Stimulated activated CD4-positive, alpha-beta T cell treated with anti-CD3 and anti-CD28 coated beads, TNF-alpha, amount 100 ng/mL, for 24 hours (primary cell): Measurements from ENCODE around the gene BBS9.

Experiments used
- DNase-seq, 3 experiments: peaks; one replicate each; pipeline ENCODE4 v3.0.0-alpha.2; 2020; ENCODE audit warnings: low read depth in 3 of 3

Gene BBS9

GRCh38 chr7:33604056-33604455 lies 474.7 kb downstream of the BBS9 start:
- DNase-seq = no peak

GRCh38 chr7:33610918-33611317 lies 481.6 kb downstream of the BBS9 start:
- no peak for DNase-seq

GRCh38 chr7:33612442-33612841 lies 483.1 kb downstream of the BBS9 start:
- DNase-seq = no peak

DNA sequence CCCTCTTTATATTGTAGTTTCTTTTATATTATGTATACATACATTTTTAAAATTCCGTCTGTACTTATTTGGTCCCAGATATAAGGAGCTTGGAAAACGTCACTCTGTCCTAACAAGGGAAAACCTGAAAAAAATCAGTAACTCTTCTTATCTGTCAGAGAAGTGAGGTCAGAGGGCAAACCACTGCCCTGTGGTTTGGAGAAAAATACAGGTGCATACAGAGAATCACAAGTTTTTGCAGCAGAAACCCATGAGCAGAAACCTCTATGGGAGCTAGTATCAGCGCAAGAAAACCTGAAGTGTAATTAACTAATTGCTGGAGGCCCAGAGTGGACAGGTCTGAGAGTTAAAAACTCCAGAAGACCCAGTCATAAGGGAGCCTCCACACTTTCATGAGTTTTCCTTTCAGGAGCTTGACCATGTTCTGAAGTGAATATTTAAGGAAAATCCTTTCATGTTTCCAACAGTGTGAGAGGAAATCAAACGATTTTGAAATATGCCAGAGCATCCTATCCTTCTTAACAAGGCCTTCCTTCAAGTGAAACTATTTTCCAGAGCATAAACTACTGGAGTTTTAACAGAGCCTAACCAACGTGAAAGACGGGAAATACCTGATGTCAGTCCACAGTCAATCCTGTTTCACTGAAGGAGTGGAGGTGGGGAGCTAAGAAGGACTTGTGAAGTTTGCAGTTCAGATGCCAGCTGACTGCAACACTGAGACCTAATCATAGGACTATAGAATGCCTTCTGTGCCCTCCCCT lies 485.2 kb downstream of the BBS9 start:
- DNase-seq = no peak

- no peak for DNase-seq
Observed at GRCh38 chr7:33616752-33617151, 487.4 kb downstream of the BBS9 start.

DNA sequence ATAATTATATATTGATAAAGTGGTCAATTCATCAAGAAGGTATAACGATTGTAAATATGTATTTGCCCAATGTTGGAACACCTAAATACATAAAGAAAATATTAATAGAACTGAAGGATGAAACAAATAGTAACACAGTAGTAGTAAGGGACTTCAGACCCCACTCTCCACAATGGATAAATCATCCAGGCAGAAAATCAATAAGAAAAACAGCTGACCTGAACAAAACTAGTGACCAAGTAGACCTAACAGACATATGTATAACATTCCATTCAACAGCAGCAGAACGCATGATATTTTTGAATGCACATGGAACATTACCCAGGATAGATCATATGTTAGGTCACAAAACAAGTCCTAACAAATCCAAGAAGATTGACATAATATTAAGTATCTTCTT lies 489.9 kb downstream of the BBS9 start:
- DNase-seq = no peak

DNA sequence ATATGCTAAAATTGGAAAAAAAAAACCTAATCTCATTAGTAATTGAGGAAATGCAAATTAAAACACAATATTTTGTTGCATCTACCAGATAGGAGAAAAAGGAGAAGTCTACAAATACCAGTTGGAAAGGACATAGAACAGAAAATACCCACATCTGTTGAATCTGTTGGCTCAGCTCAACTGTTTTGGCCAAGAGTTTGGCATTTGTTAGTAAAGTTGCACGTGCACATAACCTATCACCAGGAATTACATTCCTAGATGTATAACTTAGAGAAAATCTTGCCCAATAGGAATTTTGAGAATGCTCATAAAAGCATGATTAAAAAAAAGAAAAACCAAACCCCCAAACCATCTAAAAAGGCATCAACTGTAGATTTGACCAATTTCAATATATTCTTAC lies 493.9 kb downstream of the BBS9 start:
- no peak for DNase-seq

- DNase-seq = no peak
Observed at GRCh38 chr7:33624215-33624614, 494.9 kb downstream of the BBS9 start.

- DNase-seq = no peak
Observed at GRCh38 chr7:33626869-33627268, 497.5 kb downstream of the BBS9 start.

DNA sequence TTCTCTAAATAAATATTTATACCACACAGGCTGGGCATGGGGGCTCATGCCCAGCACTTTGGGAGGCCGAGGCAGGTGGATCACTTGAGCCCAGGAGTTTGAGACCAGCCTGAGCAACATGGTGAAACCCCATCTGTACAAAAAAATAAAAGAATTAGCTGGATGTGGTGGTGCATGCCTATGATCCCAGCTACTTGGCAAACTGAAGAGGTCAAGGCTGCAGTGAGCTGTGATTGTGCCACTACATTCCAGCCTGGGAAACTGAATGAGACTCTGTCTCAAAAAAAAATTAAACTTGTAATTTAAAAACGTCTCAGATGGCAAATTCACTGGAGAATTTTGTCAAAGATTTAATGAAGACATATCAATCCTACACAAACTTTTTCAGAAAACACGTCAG lies 498.4 kb downstream of the BBS9 start:
- no peak for DNase-seq

DNA sequence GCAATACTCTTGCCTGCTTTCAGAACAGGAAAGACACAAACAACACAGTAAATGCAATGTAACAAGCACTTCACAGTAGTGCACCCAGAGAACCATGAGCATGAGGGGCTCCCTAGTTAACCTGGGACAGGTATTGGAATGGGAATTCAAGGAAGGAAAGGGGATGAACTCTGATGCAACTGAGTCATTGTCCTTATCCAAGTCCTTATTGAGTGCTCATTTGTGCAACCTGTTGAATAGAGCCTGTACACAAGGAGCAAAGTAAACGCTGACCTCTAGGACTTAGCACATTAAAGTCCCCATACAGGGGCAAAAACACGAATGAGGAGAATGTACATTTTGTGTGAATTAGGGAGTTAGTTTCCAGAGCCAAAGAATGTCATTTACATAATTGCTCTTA lies 499.5 kb downstream of the BBS9 start:
- no peak for DNase-seq

- DNase-seq = no peak
Observed at GRCh38 chr7:33630359-33630758, 501.0 kb downstream of the BBS9 start.

DNA sequence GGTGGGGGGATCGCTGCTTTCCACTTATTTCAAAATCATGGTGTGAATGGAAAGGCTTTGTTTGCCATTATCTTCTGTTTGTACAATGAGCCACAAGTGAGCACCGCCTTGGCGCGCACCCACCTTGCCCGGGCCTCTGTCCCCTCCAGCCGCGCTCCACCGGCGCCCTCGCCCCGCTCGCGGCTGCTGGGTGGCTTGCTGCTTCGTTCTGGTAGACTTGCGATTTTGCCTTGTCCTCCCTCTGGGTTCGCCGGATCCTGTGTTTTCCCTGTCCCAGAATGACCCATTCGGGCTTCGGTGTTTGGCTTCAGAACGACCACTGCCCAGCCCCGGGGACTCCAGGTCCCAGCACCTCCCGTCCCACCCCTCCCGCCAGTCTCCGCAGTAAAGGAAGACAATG lies 503.0 kb downstream of the BBS9 start:
- DNase-seq = no peak

DNA sequence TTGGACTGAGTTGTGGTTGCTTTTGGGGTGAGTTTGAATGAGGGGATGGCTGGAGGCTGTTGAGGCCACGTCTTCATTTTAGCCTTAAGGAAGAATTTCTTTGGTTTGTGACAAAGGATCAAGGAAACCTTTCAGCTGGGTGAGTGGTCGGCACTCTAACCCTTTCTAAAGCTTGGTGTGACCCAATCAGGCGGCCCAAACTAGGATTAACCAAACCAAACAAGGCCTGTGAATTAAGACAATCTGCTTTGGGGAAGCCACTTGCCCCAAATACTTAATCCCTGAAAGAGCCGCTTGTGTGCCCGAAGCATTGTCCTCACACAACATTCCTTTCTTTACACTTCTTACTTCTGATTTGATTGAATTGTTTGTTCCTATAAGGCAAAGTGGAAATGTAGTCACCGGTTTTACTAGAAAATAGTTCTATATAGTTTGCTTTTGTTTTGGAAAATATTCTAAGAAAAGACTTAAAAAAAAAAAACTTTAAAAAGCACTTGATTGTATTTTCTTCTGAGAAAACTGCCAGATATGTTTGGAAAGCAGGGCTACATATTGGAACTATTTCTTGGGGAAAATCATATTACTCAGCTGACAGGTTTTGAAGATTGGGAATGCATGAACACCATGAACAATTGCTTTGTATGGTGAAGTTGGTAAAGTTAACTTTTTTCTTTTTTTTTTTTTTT lies 503.6 kb downstream of the BBS9 start:
- no peak for DNase-seq

DNA sequence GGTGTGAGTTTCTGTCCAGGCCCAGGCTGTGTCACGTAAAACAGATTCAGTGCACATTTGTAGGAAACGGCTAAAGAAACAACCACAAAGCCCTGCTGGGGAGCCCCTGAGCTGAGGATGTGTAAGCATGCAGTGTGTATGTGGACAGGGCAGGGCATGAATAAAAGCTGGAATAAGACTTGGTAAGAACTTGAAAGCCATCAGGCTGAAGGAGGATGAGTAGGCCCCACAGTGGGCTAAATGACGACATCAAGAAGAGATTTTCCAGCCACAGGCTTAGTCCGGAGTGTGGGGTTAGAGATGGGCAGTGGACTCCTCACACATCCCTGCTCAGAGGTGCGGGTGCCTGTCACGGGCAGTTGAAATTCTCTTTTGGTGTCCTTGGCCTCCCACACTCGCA lies 505.2 kb downstream of the BBS9 start:
- no peak for DNase-seq

GRCh38 chr7:33636359-33636758 lies 507.0 kb downstream of the BBS9 start:
- no peak for DNase-seq

DNA sequence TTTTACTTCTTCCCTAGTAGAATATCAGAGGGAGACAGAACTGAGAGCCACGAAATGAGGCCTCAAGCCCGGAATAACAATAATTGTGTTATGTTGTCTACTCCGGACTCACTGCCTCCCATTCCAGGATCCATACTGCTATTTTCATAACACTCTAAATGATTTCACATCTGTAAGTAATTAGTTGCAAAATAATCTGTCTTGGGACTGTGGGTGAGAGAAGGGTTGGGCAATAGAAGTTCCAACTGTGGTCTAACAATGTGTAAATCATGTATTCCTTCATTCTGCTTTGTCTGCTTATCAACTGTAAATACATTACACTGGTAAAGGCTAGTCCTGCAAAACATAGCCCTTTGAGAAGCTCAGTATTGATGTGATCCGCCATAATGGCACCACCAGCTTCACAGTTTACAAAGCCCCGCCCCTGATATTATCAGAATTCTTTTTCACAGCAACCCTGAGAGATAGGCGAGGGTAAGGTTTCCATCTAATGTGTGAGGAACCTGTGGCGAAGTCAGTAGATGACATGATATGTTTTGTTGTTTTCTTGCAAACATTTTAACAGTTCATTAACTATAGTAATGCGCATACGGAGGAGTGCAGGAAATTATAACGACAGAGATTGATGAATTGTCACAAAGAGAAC lies 510.3 kb downstream of the BBS9 start:
- no peak for DNase-seq

GRCh38 chr7:33640741-33641140 lies 511.4 kb downstream of the BBS9 start:
- DNase-seq = no peak

GRCh38 chr7:33642312-33642711 lies 512.9 kb downstream of the BBS9 start:
- no peak for DNase-seq

DNA sequence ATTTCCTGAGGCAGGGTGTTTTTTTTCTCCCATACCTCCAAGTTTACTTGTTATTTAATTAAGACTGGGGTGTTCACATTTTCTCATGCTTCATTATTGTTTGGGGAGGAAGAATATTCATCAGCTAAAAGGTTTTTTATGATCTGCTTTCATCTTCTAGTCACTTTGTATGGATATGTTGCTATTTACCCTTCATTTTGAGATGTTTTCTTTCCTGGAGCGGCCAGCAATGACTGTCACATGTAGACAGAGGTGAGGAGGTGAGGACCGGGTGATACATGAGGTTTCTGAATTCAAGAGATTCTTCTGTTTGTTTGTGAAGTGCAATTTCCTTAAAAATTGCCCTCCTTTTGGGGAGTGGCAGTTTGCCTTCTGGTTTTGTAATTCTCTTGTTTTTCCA lies 514.2 kb downstream of the BBS9 start:
- no peak for DNase-seq

- no peak for DNase-seq
Observed at GRCh38 chr7:33644489-33644888, 515.1 kb downstream of the BBS9 start.

DNA sequence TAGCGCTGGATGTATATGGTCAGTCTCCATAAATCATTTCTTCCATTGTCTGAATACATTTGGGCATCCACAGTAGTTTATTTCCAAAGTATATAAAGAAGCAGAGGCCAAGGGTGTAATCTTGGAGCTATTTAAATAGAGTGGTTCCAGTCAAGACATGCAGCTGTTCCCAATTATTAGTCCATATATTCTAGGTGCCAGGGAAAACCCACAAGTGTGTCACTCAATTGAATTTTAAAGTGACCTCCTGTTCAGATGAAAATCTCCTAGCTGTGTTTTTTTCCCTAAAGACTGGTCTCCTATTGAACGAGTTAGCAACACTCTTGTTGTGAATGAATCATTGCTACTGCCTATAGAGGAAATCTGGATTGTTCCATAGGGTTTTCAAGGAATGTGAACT lies 515.7 kb downstream of the BBS9 start:
- no peak for DNase-seq

DNA sequence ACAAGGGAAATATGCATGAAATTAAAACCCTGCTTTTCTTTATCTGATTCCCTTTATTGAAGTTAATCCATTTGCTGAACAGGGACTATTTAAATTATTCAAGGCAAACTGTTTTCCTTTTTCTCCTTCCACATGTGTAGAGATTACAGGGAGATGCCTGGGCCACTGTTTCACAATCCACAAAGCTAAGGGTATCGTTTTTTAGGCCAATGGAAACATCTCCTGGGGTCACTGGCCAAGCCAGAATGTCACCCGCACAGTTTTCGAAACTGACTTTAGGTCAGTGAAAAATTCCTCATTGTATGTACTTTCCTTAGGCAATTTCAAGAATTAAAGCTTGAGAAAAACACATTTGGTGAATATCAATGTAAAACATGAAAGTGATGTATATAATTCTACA lies 516.8 kb downstream of the BBS9 start:
- DNase-seq = no peak
